SK-N-MC (cell line): Measurements from ENCODE around the gene SMPDL3B.

Experiments used
- EZH2 ChIP-seq: fragments of 200-600 bp; sonication (generic); IDR thresholded peaks from one replicate; pipeline ENCODE4 v1.6.1; 2017; ENCODE audit warnings: antibody characterized with exemption
- FOXP2 ChIP-seq: optimal IDR thresholded peaks from 2 replicates; pipeline ENCODE3; 2011; ENCODE audit warnings: mild to moderate bottlenecking, moderate library complexity; ENCODE audit not compliant: insufficient read depth; ENCODE audit errors: extremely low read length, control extremely low read depth
- POLR2AphosphoS5 ChIP-seq: IDR thresholded peaks from 2 replicates; pipeline ENCODE4 v1.6.1; 2012; ENCODE audit warnings: mild to moderate bottlenecking, low read depth, low read length, borderline replicate concordance

DNA sequence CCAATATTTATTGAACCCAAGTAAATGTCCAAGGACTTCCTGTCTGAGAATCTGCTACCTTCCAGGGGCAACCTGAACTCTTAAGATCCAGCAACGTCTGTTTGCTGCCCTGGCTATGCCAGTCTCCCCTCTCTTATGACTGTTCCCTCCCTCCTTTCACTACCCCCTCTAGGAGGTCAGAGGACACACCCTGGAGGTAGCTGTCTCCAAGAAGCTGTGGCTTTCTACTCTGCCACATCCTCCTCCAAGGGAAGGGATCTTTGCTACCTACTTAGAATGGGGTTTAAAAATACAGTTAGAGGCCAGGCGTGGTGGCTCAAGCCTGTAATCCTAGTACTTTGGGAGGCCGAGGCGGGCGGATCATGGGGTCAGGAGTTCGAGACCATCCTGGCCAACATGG lies 3.6 kb upstream of the SMPDL3B start:
- TF ChIP-seq POLR2AphosphoS5 = no peak
- no peak for TF ChIP-seq EZH2
- no peak for TF ChIP-seq FOXP2
